Measurements from ENCODE around the gene SPAG17. TPM values are rescaled to one million over a fixed set of nuclear protein-coding genes. Genes with fewer than 3 reads are reported as not detected.

SPAG17 gene
- total RNA-seq, 1 donor = 3.3 TPM

- TF ChIP-seq, protein P1, sequence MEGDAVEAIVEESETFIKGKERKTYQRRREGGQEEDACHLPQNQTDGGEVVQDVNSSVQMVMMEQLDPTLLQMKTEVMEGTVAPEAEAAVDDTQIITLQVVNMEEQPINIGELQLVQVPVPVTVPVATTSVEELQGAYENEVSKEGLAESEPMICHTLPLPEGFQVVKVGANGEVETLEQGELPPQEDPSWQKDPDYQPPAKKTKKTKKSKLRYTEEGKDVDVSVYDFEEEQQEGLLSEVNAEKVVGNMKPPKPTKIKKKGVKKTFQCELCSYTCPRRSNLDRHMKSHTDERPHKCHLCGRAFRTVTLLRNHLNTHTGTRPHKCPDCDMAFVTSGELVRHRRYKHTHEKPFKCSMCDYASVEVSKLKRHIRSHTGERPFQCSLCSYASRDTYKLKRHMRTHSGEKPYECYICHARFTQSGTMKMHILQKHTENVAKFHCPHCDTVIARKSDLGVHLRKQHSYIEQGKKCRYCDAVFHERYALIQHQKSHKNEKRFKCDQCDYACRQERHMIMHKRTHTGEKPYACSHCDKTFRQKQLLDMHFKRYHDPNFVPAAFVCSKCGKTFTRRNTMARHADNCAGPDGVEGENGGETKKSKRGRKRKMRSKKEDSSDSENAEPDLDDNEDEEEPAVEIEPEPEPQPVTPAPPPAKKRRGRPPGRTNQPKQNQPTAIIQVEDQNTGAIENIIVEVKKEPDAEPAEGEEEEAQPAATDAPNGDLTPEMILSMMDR (IDR thresholded peaks at IDR 0.05; ENCODE audit: extremely low read depth, low read depth, low read length) = no peak
- Histone ChIP-seq H3K27me3 (ENCODE audit: insufficient read depth, low read length) (no peaks in the 10 kb centered on the region), H4K20me1 (ENCODE audit: insufficient read depth, low read length) (no peaks in the 10 kb centered on the region), H3K9me3 (ENCODE audit: low read depth, low read length) (no peaks in the 10 kb centered on the region), H3K4me2 (ENCODE audit: insufficient read depth, low read length) (no peak overlapping the region), H3K79me2 (ENCODE audit: insufficient read depth, low read length) (no peaks in the 10 kb centered on the region), H2AFZ (ENCODE audit: low read length) (no peak overlapping the region), H3K36me3 (ENCODE audit: insufficient read depth, low read length) (no peaks in the 10 kb centered on the region), H3K27ac (ENCODE audit: low read depth, low read length) (no peak overlapping the region), H3K4me1 (ENCODE audit: insufficient read depth, low read length) (no peaks in the 10 kb centered on the region), H3K4me3 (ENCODE audit: insufficient read depth, low read length) (no peak overlapping the region)
- DNase-seq (ENCODE audit: insufficient read length, low spot score, missing footprints) = no peak
These were observed 24.6 kb upstream of the SPAG17 start for GRCh38 chr1:118209648-118210047.

GRCh38 chr1:118206966-118207365, 21.9 kb upstream of the SPAG17 start:
- Histone ChIP-seq H3K27me3 (ENCODE audit: insufficient read depth, low read length) (no peaks in the 10 kb centered on the region), H2AFZ (ENCODE audit: low read length) (no peak overlapping the region), H3K36me3 (ENCODE audit: insufficient read depth, low read length) (no peaks in the 10 kb centered on the region), H3K79me2 (ENCODE audit: insufficient read depth, low read length) (no peaks in the 10 kb centered on the region), H3K27ac (ENCODE audit: low read depth, low read length) (no peak overlapping the region), H3K4me3 (ENCODE audit: insufficient read depth, low read length) (no peak overlapping the region), H3K4me2 (ENCODE audit: insufficient read depth, low read length) (no peak overlapping the region), H4K20me1 (ENCODE audit: insufficient read depth, low read length) (no peaks in the 10 kb centered on the region), H3K9me3 (ENCODE audit: low read depth, low read length) (no peaks in the 10 kb centered on the region), H3K4me1 (ENCODE audit: insufficient read depth, low read length) (no peaks in the 10 kb centered on the region)
- TF ChIP-seq, protein P1 (IDR thresholded peaks at IDR 0.05; ENCODE audit: extremely low read depth, low read depth, low read length) = no peak
- no peak for DNase-seq (ENCODE audit: insufficient read length, low spot score, missing footprints)

GRCh38 chr1:118204648-118205047, 19.6 kb upstream of the SPAG17 start:
- Histone ChIP-seq H3K9me3 (ENCODE audit: low read depth, low read length) (no peaks in the 10 kb centered on the region), H3K4me3 (ENCODE audit: insufficient read depth, low read length) (no peak overlapping the region), H3K4me2 (ENCODE audit: insufficient read depth, low read length) (no peak overlapping the region), H3K36me3 (ENCODE audit: insufficient read depth, low read length) (no peaks in the 10 kb centered on the region), H3K27ac (ENCODE audit: low read depth, low read length) (no peak overlapping the region), H3K4me1 (ENCODE audit: insufficient read depth, low read length) (no peaks in the 10 kb centered on the region), H3K27me3 (ENCODE audit: insufficient read depth, low read length) (no peaks in the 10 kb centered on the region), H3K79me2 (ENCODE audit: insufficient read depth, low read length) (no peaks in the 10 kb centered on the region), H2AFZ (ENCODE audit: low read length) (no peak overlapping the region), H4K20me1 (ENCODE audit: insufficient read depth, low read length) (no peaks in the 10 kb centered on the region)
- TF ChIP-seq, protein P1 (IDR thresholded peaks at IDR 0.05; ENCODE audit: extremely low read depth, low read depth, low read length) = no peak
- DNase-seq (ENCODE audit: insufficient read length, low spot score, missing footprints) = no peak

GRCh38 chr1:118204105-118204504, 19.1 kb upstream of the SPAG17 start:
- no peak for DNase-seq (ENCODE audit: insufficient read length, low spot score, missing footprints)

More at GRCh38 chr1:118204105-118204504, 19.1 kb upstream of the SPAG17 start:
- Histone ChIP-seq H3K79me2 (ENCODE audit: insufficient read depth, low read length) (no peaks in the 10 kb centered on the region), H3K27me3 (ENCODE audit: insufficient read depth, low read length) (no peaks in the 10 kb centered on the region), H3K36me3 (ENCODE audit: insufficient read depth, low read length) (no peaks in the 10 kb centered on the region), H3K4me3 (ENCODE audit: insufficient read depth, low read length) (no peak overlapping the region), H2AFZ (ENCODE audit: low read length) (no peak overlapping the region), H3K4me2 (ENCODE audit: insufficient read depth, low read length) (no peak overlapping the region), H3K9me3 (ENCODE audit: low read depth, low read length) (no peaks in the 10 kb centered on the region), H3K4me1 (ENCODE audit: insufficient read depth, low read length) (no peaks in the 10 kb centered on the region), H3K27ac (ENCODE audit: low read depth, low read length) (no peak overlapping the region), H4K20me1 (ENCODE audit: insufficient read depth, low read length) (no peaks in the 10 kb centered on the region)
- TF ChIP-seq, protein P1 (IDR thresholded peaks at IDR 0.05; ENCODE audit: extremely low read depth, low read depth, low read length) = no peak
